Uterus (tissue), 2 donors: ENCODE data around the gene IFNAR1.

Source experiments
- CTCF ChIP-seq, 4 experiments: fragments of 200-600 bp in 2 of 4; fragments of 450-650 bp in 2 of 4; sonication (generic) in 2 of 4; IDR thresholded peaks; one replicate each; pipeline ENCODE4 v1.5.1; 2016 to 2019; ENCODE audit warnings: antibody characterized with exemption in 4 of 4, mild to moderate bottlenecking in 2 of 4, moderate library complexity in 1 of 4
- POLR2A ChIP-seq, 2 donors: fragments of 450-650 bp; IDR thresholded peaks; one replicate each; pipeline ENCODE4 v1.6.1; 2016; ENCODE audit warnings: antibody characterized with exemption in 2 of 2, mild to moderate bottlenecking in 1 of 2, moderate library complexity in 1 of 2

DNA sequence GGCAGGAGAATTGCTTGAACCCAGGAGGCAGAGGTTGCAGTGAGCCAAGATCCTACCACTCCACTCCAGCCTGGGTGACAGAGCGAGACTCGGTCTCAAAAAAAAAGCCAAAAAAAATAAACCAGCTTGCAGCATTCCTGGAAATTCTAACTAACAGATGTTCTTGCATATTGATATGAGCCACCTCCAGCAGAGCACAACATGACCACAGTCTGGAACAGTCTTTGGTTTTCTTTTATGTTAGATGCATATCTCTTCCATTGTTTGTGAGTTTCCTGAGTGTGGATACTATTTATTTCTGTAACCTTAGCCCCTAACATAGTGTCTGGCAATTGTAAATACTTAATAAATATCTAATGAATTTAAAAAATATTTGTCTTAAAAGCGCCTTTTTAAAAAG, 23.9 kb downstream of the IFNAR1 start:
- no peak for TF ChIP-seq CTCF (IDR thresholded peaks at IDR 0.05)
- TF ChIP-seq POLR2A (IDR thresholded peaks at IDR 0.05), result no peak
